Fibroblast of mammary gland (primary cell): ENCODE results near the gene IL18R1.

Source experiments
- DNase-seq: peaks from one replicate; pipeline ENCODE4 v3.0.0-alpha.2; 2010; ENCODE audit warnings: low read depth
- H3K4me3 ChIP-seq: 2 replicates; pipeline ENCODE4 v1.5.1; 2011; ENCODE audit warnings: low read depth, mild to moderate bottlenecking, low read length, moderate library complexity; ENCODE audit not compliant: control insufficient read depth
- TF ChIP-seq, protein P1 (sequence below): conservative IDR thresholded peaks from 2 replicates; pipeline ENCODE4 v1.5.1; 2011; ENCODE audit warnings: low read depth, low read length, inconsistent platforms; ENCODE audit not compliant: control insufficient read depth, insufficient read depth

The IL18R1 gene

DNA sequence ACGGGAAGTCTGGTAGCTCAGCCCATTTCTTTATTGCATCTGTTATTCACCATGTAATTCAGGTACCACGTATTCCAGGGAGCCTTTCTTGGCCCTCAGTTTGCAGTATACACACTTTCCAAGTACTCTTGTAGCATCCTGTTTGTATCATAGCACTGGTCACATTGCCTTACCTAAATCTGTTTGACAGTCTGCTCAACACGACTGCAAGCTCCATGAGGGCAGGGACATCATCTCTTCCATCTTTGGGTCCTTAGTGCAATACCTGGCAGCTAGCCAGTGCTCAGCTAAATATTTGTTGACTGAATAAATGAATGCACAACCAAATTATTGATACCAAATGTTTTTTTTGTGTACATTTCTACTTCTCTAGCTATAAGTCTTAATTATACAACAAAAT, 11.2 kb upstream of the IL18R1 start:
- no peak for DNase-seq
- TF ChIP-seq, protein P1, sequence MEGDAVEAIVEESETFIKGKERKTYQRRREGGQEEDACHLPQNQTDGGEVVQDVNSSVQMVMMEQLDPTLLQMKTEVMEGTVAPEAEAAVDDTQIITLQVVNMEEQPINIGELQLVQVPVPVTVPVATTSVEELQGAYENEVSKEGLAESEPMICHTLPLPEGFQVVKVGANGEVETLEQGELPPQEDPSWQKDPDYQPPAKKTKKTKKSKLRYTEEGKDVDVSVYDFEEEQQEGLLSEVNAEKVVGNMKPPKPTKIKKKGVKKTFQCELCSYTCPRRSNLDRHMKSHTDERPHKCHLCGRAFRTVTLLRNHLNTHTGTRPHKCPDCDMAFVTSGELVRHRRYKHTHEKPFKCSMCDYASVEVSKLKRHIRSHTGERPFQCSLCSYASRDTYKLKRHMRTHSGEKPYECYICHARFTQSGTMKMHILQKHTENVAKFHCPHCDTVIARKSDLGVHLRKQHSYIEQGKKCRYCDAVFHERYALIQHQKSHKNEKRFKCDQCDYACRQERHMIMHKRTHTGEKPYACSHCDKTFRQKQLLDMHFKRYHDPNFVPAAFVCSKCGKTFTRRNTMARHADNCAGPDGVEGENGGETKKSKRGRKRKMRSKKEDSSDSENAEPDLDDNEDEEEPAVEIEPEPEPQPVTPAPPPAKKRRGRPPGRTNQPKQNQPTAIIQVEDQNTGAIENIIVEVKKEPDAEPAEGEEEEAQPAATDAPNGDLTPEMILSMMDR, result no peak
- no peak overlapping the region for H3K4me3 ChIP-seq

DNA sequence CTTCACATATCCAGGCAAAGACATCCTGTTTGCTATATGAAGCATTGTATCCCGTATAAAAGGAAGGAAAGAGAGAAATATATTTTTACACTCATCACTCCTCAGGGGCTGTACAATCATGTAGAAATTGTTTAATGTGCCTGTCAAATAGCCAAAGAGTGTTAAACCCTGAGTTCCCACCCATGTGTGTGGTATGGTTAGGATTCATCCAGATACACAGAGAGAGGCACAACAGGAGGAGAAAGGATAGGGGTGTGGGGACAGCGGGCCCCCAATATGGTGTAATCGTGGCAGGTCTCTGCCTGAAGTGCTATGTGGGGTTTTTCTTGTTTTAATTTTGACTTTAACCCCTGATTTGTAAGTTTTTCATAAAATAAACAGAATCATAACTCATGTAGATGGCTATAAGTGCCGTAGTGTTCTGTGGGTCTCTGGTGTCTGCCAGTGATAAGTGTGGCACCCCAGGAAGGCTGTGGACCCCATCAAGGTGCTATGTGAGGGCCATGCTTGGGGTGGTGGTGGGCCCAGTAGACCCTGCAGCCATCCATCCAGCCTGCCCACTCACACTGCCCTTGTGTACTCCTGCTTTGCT, 10.2 kb upstream of the IL18R1 start:
- TF ChIP-seq, protein P1, result no peak
- DNase-seq, result no peak
- no peak overlapping the region for H3K4me3 ChIP-seq

- no peak for DNase-seq
Measured at GRCh38 chr2:102346381-102347130, 9.0 kb upstream of the IL18R1 start.

DNA sequence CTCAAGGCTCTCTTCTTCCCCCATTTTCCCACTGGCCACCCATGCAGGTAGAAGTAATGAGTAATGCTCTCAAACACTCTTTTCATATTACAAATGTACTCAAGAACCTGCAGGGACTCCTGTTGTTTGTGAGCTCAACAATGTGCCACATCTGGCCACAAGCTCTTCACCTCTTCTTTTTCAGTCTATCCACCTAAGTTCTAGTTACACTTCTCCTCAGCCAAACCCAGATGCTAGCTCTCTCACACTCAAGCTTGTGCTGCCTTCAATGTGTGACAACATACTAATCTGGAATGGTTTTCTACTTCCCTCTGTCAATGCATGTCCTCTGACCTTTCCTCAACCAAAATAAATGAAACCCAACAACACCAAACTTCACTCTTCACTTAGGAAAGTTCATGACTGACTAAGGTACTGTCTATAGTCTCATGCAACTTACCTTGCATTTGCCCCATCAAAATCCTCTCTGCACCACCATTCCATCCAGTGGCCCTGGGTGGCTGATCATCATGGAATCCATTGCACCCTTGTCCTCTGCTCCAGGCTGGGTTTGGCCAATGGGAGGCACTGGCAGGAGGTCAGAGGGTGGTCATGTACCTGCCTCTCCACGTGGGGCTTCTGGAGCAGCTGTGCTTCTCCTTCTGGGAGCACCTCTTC, 5.3 kb upstream of the IL18R1 start:
- TF ChIP-seq, protein P1, result no peak
- no peak overlapping the region for H3K4me3 ChIP-seq
- no peak for DNase-seq

More at GRCh38 chr2:102346381-102347130, 9.0 kb upstream of the IL18R1 start:
- TF ChIP-seq, protein P1, result no peak
- no peak overlapping the region for H3K4me3 ChIP-seq

DNA sequence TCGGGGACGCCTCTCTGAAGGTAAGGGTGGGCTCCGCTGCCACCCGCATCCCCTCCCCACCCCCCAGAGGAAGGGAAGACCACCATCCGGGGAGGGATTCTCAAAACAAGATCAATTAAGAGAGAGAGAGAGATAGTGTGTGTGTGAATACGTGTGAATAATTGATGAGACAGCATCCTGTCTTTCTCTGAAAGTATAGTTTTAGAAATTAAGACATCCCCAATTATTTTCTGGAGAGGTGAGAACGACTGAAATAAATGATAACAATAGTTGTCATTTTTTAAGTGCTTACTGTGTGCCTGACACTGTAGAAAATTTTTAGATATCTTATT, 751 bp downstream of the IL18R1 start:
- TF ChIP-seq, protein P1, result no peak
- no peak for DNase-seq
- H3K4me3 ChIP-seq, result peak overlapping the region; percentile 71

GRCh38 chr2:102356741-102357140, 1.1 kb downstream of the IL18R1 start:
- DNase-seq, result no peak
- TF ChIP-seq, protein P1, result no peak
- no peak overlapping the region for H3K4me3 ChIP-seq
